Measurements from ENCODE around the gene CPLANE2. TPM values are rescaled to one million over a fixed set of nuclear protein-coding genes. Genes with fewer than 3 reads are reported as not detected.
"Not testable (repeated sequence)": the region's sequence is repeated elsewhere in the genome, so short reads cannot be mapped to it uniquely, and the experiment has no call there.

Gene CPLANE2
- total RNA-seq, 4 donors from 2014 or later, result 2.0 to 13.3 (median 4.7) TPM

DNA sequence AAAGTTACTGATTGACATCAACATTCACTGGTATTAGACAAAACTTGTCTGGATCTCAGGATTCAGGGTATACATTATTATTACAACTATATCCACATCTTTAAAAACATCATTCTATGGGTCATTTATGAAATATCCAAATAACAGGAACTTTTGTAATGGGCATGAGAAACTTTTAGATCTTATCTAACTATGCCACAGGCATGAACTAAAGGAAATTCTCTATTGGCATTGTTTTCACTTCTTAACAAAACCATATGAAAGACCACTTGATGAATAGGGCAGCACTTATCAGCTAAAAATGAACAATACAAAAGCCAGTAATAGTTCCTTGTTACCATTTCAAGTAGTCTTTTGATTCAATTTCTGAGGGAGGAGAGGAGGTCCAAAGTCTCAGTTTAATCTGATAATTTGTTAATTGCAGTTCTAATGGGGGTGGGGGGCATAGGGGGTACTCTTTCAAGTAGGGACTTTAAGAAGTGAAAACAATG lies 30.8 kb upstream of the CPLANE2 start:
- TF ChIP-seq, protein P1, sequence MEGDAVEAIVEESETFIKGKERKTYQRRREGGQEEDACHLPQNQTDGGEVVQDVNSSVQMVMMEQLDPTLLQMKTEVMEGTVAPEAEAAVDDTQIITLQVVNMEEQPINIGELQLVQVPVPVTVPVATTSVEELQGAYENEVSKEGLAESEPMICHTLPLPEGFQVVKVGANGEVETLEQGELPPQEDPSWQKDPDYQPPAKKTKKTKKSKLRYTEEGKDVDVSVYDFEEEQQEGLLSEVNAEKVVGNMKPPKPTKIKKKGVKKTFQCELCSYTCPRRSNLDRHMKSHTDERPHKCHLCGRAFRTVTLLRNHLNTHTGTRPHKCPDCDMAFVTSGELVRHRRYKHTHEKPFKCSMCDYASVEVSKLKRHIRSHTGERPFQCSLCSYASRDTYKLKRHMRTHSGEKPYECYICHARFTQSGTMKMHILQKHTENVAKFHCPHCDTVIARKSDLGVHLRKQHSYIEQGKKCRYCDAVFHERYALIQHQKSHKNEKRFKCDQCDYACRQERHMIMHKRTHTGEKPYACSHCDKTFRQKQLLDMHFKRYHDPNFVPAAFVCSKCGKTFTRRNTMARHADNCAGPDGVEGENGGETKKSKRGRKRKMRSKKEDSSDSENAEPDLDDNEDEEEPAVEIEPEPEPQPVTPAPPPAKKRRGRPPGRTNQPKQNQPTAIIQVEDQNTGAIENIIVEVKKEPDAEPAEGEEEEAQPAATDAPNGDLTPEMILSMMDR (IDR thresholded peaks at IDR 0.05), result no peak
- ATAC-seq (ENCODE audit: low FRiP score) (no peak), DNase-seq (ENCODE audit: low spot score) (no peak)

DNA sequence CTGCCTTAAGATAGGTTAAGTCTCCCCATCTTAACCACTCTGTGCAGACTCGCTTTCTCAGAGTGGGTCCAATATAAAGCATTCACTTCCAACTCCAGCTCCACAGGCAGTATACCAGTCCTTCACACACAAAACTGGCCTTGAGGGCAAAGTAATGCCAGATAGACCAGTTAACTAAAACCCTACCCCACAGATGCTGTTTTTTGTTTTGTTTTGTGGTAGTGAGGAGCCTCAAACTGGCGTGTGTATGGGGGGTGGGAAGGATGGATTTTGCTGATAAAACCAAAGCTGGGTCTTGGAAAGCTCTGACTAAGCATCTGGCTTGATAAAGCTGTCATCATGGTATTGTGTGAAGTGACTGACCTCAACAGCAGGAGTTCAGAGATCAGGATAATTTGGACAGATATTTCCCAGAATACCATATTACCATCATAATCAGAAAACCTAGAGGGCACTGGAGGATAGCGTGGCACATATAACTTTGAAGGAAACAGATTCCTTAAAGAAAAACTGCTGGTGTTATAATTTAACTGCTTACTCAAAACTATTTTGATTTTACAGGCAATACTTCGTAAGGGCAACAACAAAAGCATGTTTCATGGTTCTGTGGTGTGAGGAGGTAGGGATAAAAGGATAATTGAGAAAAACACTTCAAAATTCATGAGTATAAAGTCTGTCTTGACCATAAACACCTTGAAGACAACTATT lies 29.6 kb upstream of the CPLANE2 start:
- TF ChIP-seq, protein P1 (IDR thresholded peaks at IDR 0.05), result no peak
- DNase-seq (ENCODE audit: low spot score) (no peak), ATAC-seq (ENCODE audit: low FRiP score) (no peak)

DNA sequence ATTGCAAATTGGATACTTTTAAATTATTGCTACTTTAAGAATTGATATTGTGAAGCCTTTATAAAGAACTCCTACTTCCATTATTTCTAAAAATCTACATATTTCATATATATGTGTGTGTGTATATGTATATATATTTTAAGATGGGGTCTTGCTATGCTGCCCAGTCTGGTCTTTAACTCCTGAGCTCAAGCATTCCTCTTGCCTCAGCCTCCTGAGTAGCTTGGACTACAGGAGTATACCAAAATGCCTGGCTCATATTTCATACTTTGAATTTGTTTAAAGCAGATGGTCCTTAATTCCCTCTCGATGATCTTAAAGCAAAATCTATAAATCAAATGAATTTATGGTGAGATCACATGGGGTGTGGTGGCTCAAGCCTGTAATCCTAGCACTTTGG lies 25.1 kb upstream of the CPLANE2 start:
- TF ChIP-seq, protein P1 (IDR thresholded peaks at IDR 0.05), result no peak
- no peak for ATAC-seq (ENCODE audit: low FRiP score)
- DNase-seq (ENCODE audit: low spot score), result no peak

DNA sequence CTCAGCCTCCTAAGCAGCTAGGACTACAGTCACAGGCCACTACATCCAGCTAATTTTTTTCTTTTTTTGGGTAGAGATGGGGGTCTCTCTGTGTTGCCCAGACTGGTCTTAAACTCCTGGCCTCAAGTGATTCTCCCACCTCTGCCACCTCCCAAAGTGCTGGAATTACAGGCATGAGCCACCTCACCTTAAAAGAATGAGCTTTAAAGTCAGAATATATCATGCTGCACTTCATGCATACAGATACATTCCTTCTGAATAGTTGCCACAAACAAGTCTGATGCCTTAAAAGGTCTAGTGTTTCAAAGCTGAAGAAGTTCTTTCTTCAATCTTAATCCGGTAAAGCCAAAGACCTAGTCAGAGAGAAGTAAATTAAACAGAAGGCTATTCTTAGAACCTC lies 23.8 kb upstream of the CPLANE2 start:
- TF ChIP-seq, protein P1 (IDR thresholded peaks at IDR 0.05), result no peak

DNA sequence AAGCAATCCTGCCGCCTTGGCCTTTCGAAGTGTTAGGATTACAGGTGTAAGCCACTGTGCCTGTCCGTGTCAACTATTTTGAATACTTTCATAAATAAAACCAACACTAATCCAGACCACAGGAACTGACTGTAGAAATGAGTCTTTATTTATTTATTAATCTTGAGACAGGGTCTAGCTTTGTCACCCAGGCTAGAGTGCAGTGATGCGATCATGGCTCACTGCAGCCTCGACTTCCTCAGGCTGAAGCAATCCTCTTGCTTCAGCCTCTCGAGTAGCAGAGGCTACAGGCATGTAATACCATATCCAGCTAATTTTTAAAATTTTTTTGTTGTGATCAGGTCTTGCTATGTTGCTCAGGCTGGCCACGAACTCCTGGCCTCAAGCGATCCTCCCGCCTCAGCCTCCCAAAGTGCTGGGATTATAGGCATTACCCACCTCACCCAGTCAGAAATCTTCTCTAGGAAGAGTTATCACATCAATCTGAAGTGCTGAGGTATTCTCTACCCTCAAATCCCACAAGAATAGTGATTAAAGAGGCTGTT lies 21.7 kb upstream of the CPLANE2 start:
- DNase-seq (ENCODE audit: low spot score) (no peak), ATAC-seq (ENCODE audit: low FRiP score) (no peak)
- TF ChIP-seq, protein P1 (IDR thresholded peaks at IDR 0.05), result no peak

More for the DNA sequence above, 23.8 kb upstream of the CPLANE2 start:
- DNase-seq (ENCODE audit: low spot score), result no peak
- no peak for ATAC-seq (ENCODE audit: low FRiP score)

DNA sequence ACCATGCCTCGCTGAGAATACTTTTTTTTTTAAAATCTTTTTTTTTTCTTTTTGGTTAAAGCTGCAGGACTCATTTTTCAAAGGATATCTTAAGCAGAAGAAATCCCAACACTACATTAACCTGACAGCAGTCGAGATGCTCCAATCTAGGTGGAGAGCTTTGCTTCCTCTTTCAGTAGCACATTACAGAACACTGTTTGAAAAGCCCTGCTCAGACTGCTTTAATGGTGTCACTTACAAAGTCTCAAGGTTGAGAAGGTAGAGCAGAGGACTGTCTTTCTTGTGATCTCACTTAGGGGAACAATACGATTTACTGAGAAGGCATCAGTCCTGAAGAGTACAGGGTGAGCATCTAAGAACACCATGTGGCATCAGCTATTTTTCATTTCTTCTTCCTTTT lies 21.0 kb upstream of the CPLANE2 start:
- no peak for ATAC-seq (ENCODE audit: low FRiP score)
- TF ChIP-seq, protein P1 (IDR thresholded peaks at IDR 0.05), result no peak
- DNase-seq (ENCODE audit: low spot score), result no peak

DNA sequence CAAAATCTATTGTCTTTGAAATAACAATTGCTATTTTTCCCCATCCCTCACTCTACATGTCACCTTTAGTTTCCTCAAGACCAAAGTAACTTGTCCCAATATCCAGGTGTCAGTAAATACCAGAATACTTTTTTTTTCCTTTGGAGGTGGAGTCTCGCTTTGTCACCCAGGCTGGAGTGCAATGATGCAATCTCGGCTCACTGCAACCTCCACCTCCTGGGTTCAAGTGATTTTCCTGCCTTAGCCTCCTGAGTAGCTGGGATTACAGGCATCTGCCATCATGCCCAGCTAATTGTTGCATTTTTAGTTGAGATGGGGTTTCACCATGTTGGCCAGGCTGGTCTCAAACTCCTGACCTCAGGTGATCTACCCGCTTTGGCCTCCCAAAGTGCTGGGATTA lies 20.6 kb upstream of the CPLANE2 start:
- not testable (repeated sequence) for ATAC-seq (ENCODE audit: low FRiP score); DNase-seq (ENCODE audit: low spot score)

Measured in omental fat pad (tissue), 4 donors.